HepG2 (cell line): ENCODE results near the gene MVB12A. TPM values are rescaled to one million over a fixed set of nuclear protein-coding genes. Genes with fewer than 3 reads are reported as not detected.

Source experiments
- BATF2 ChIP-seq: sonication (generic); formaldehyde crosslinking; IDR thresholded peaks from 2 replicates; pipeline ENCODE4 v1.8.0; 2022; ENCODE audit warnings: mild to moderate bottlenecking, missing genetic modification reagents, moderate library complexity
- CAMTA2 ChIP-seq: sonication (generic); formaldehyde crosslinking; IDR thresholded peaks from 2 replicates; pipeline ENCODE4 v1.4.0; 2020; ENCODE audit warnings: mild to moderate bottlenecking, missing genetic modification reagents, borderline replicate concordance
- FIP1L1 ChIP-seq: fragments of 200-400 bp; formaldehyde crosslinking; IDR thresholded peaks from 2 replicates; pipeline ENCODE4 v1.6.1; 2018; ENCODE audit warnings: low read depth, mild to moderate bottlenecking, low read length, moderate library complexity, borderline replicate concordance; ENCODE audit not compliant: insufficient read depth
- HOXA3 ChIP-seq: sonication (generic); formaldehyde crosslinking; IDR thresholded peaks from 2 replicates; pipeline ENCODE4 v1.5.0; 2020; ENCODE audit warnings: missing genetic modification reagents
- HOXA7 ChIP-seq: sonication (generic); formaldehyde crosslinking; IDR thresholded peaks from 2 replicates; pipeline ENCODE4 v1.8.1; 2022; ENCODE audit warnings: mild to moderate bottlenecking, missing genetic modification reagents, moderate library complexity
- IRX3 ChIP-seq: sonication (generic); formaldehyde crosslinking; IDR thresholded peaks from 2 replicates; pipeline ENCODE4 v1.8.1; 2023; ENCODE audit warnings: mild to moderate bottlenecking, low read depth, missing genetic modification reagents, borderline replicate concordance
- KLF11 ChIP-seq: IDR thresholded peaks from 2 replicates; pipeline ENCODE4 v1.6.1; 2016; ENCODE audit warnings: missing compliant biosample characterization
- MLLT10 ChIP-seq: sonication (generic); formaldehyde crosslinking; IDR thresholded peaks from 2 replicates; pipeline ENCODE4 v1.4.0; 2020; ENCODE audit warnings: missing genetic modification reagents
- NFATC3 ChIP-seq: sonication (generic); formaldehyde crosslinking; IDR thresholded peaks from 2 replicates; pipeline ENCODE4 v1.5.1; 2020; ENCODE audit warnings: mild to moderate bottlenecking, missing genetic modification reagents
- PHF21A ChIP-seq: sonication (generic); formaldehyde crosslinking; IDR thresholded peaks from 2 replicates; pipeline ENCODE4 v1.5.0; 2020; ENCODE audit warnings: mild to moderate bottlenecking, missing genetic modification reagents
- TBX2 ChIP-seq: sonication (generic); formaldehyde crosslinking; IDR thresholded peaks from 2 replicates; pipeline ENCODE4 v1.5.0; 2020; ENCODE audit warnings: missing genetic modification reagents, mild to moderate bottlenecking, borderline replicate concordance
- YEATS2 ChIP-seq: sonication (generic); formaldehyde crosslinking; IDR thresholded peaks from 2 replicates; pipeline ENCODE4 v1.4.0; 2020; ENCODE audit warnings: missing genetic modification reagents, borderline replicate concordance
- ZBED4 ChIP-seq: sonication (generic); formaldehyde crosslinking; IDR thresholded peaks from 2 replicates; pipeline ENCODE4 v1.4.0; 2020; ENCODE audit warnings: missing genetic modification reagents, borderline replicate concordance
- ZEB1 ChIP-seq: IDR thresholded peaks from 2 replicates; pipeline ENCODE4 v1.6.1; 2012; ENCODE audit warnings: mild to moderate bottlenecking, low read depth, inconsistent platforms; ENCODE audit not compliant: insufficient replicate concordance
- ZNF160 ChIP-seq: sonication (generic); formaldehyde crosslinking; IDR thresholded peaks from 2 replicates; pipeline ENCODE4 v1.8.0; 2022; ENCODE audit warnings: mild to moderate bottlenecking, inconsistent platforms, missing genetic modification reagents
- ZNF496 ChIP-seq: sonication (generic); formaldehyde crosslinking; IDR thresholded peaks from 2 replicates; pipeline ENCODE4 v1.8.1; 2023; ENCODE audit warnings: mild to moderate bottlenecking, moderate library complexity, missing genetic modification reagents; ENCODE audit not compliant: insufficient replicate concordance
- ZNF678 ChIP-seq: sonication (generic); formaldehyde crosslinking; IDR thresholded peaks from 2 replicates; pipeline ENCODE4 v1.4.0; 2020; ENCODE audit warnings: mild to moderate bottlenecking, missing genetic modification reagents
- ZNF761 ChIP-seq: sonication (generic); formaldehyde crosslinking; conservative IDR thresholded peaks from 2 replicates; pipeline ENCODE4 v1.4.0; 2020; ENCODE audit warnings: mild to moderate bottlenecking, missing genetic modification reagents
- polyA plus RNA-seq, 8 experiments: library from polyadenylated mRNA; depleted of rRNA in 3 of 8; stranded (reverse) in 7 of 8; unstranded in 1 of 8; fragments of >200 nt; fragmentation: Illumina TruSeq in 4 of 8; extraction: Trizol in 4 of 8; gene quantifications; 2 replicates each; pipeline versions ENCODE4 v1.2.1 to v1.2.3, GENCODE V29; 2011 to 2016; ENCODE audit warnings: low read depth in 4 of 8, missing spikeins in 1 of 8, mixed read lengths in 1 of 8; ENCODE audit not compliant: insufficient read depth in 1 of 8
- total RNA-seq, 5 experiments: library from RNA; depleted of rRNA; stranded (reverse); fragments of >200 nt; fragmentation: Illumina TruSeq; extraction: Trizol; gene quantifications; 2 replicates each; pipeline ENCODE4 v1.2.3, GENCODE V29; 2016; ENCODE audit warnings: low read depth in 1 of 5
- TF ChIP-seq, protein P1 (sequence below): sonication (generic); formaldehyde crosslinking; IDR thresholded peaks from 2 replicates; pipeline ENCODE4 v1.5.1; 2020; ENCODE audit warnings: mild to moderate bottlenecking, moderate library complexity, missing genetic modification reagents
- TF ChIP-seq, protein P2 (sequence below): sonication (generic); formaldehyde crosslinking; conservative IDR thresholded peaks from 2 replicates; pipeline ENCODE4 v1.4.0; 2020; ENCODE audit warnings: missing genetic modification reagents

The MVB12A gene
- total and polyA plus RNA-seq, 2 of the 13 experiments (the other 11 are each of a cell fraction or from before 2014, with no cell fraction given): 35.7 to 36.1 TPM

DNA sequence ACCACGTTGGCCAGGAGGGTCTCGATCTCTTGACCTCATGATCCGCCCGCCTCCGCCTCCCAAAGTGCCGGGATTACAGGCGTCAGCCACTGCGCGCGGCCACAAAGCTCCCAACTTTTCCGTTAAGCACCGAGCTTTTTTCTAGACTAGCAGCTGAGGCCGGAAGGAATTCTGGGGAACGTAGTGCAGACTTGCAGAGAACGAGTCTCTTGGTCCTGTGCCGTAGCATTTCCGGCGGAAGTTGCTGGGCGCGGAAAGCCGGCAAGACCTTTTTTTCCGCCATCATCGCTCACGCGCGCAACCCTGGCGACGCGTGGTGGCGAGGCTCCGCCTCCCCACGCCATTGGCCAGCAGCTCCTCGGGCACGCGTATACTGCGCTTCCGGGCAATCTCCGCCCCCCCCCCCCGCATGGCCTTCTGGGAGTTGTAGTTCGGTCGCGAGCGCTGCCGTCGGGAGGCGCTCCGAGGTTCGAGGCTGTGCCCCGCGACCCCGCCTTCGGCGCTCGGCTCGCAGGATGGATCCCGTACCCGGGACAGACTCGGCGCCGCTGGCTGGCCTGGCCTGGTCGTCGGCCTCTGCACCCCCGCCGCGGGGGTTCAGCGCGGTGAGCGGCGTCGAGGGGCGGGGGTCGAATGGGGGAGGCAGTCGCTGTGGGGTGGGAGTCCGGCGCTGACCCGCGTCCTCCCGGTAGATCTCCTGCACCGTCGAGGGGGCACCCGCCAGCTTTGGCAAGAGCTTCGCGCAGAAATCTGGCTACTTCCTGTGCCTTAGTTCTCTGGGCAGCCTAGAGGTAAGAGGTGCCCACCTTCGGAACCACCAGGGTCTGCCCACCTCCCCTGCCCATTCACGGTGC is at the start of gene MVB12A (continued):
- TF ChIP-seq BATF2 (CRISPR knock-in tag) (no peak), HOXA3 (CRISPR knock-in tag) (peak; percentile 98), ZNF160 (CRISPR knock-in tag) (no peak), ZNF496 (CRISPR knock-in tag) (no peak), YEATS2 (CRISPR knock-in tag) (peak; percentile 86; the same call in 1 of the 2 replicates), FIP1L1 (no peak), CAMTA2 (CRISPR knock-in tag) (no peak), TBX2 (CRISPR knock-in tag) (peak; percentile 70), ZNF761 (CRISPR knock-in tag) (0 out of 2 replicates have a peak, but pooled peaks have one; percentile 35), HOXA7 (no peak), ZNF678 (CRISPR knock-in tag) (no peak; the same call in 1 of the 2 replicates), KLF11 (CRISPR knock-in tag) (peak; percentile 26; the same call in 1 of the 2 replicates), NFATC3 (no peak), MLLT10 (CRISPR knock-in tag) (no peak), PHF21A (CRISPR knock-in tag) (no peak; the same call in none of the 2 replicates), IRX3 (CRISPR knock-in tag) (0 out of 2 replicates have a peak, but pooled peaks have one; percentile 56), ZEB1 (no peak), ZBED4 (CRISPR knock-in tag) (no peak; the same call in 1 of the 2 replicates)
- TF ChIP-seq, protein P1, sequence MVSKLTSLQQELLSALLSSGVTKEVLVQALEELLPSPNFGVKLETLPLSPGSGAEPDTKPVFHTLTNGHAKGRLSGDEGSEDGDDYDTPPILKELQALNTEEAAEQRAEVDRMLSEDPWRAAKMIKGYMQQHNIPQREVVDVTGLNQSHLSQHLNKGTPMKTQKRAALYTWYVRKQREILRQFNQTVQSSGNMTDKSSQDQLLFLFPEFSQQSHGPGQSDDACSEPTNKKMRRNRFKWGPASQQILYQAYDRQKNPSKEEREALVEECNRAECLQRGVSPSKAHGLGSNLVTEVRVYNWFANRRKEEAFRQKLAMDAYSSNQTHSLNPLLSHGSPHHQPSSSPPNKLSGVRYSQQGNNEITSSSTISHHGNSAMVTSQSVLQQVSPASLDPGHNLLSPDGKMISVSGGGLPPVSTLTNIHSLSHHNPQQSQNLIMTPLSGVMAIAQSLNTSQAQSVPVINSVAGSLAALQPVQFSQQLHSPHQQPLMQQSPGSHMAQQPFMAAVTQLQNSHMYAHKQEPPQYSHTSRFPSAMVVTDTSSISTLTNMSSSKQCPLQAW (CRISPR knock-in tag): peak; percentile 95
- TF ChIP-seq, protein P2, sequence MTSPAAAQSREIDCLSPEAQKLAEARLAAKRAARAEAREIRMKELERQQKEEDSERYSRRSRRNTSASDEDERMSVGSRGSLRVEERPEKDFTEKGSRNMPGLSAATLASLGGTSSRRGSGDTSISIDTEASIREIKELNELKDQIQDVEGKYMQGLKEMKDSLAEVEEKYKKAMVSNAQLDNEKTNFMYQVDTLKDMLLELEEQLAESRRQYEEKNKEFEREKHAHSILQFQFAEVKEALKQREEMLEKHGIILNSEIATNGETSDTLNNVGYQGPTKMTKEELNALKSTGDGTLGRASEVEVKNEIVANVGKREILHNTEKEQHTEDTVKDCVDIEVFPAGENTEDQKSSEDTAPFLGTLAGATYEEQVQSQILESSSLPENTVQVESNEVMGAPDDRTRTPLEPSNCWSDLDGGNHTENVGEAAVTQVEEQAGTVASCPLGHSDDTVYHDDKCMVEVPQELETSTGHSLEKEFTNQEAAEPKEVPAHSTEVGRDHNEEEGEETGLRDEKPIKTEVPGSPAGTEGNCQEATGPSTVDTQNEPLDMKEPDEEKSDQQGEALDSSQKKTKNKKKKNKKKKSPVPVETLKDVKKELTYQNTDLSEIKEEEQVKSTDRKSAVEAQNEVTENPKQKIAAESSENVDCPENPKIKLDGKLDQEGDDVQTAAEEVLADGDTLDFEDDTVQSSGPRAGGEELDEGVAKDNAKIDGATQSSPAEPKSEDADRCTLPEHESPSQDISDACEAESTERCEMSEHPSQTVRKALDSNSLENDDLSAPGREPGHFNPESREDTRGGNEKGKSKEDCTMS: no peak
